ENCODE data around the gene EML2. TPM values are rescaled to one million over a fixed set of nuclear protein-coding genes. Genes with fewer than 3 reads are reported as not detected.

EML2 gene
- total and polyA plus RNA-seq, 2 of the 8 experiments (the other 6 are each of a cell fraction or from before 2014, with no cell fraction given), result 28.8 to 29.4 TPM

- 87% methylated on average over 1 of the region's 1 CpG; no CpG with 5 or more reads in 1 of the 2 experiments for WGBS, 2 experiments (ENCODE audit: extremely low coverage in 1 of 2, insufficient coverage in 1 of 2, insufficient read length in 1 of 2, insufficient replicate concordance in 2 of 2, low coverage in 1 of 2, low lambda C conversion rate in 2 of 2, missing lambda C conversion rate in 1 of 2)
- H4K8ac ChIP-seq (ENCODE audit: extremely low read depth, insufficient read depth, low read length), result no peak overlapping the region
- no peak overlapping the region for H2AK5ac ChIP-seq (ENCODE audit: low read depth, low read length)
- no peaks in the 10 kb centered on the region for H3K9me3 ChIP-seq (ENCODE audit: insufficient read depth in 2 of 2, low read depth in 1 of 2, low read length in 1 of 2)
- ChIA-PET POLR2A (ENCODE audit: partially characterized antibody) (interaction anchor here (0.8 kb wide), 1 partner anchor 17 kb away, joined by 3 read pairs; no protein-coding TSS in a partner anchor), CTCF (ENCODE audit: partially characterized antibody) (interaction anchor here (1.4 kb wide), 1 partner anchor 18 kb away, joined by 7 read pairs; no protein-coding TSS in a partner anchor)
- H3K79me2 ChIP-seq (ENCODE audit: control insufficient read depth in 1 of 2, insufficient read depth in 2 of 2, low read length in 2 of 2), result no peaks in the 10 kb centered on the region
- no peak overlapping the region for H3K9ac ChIP-seq (replicated peaks in 1 of 4; ENCODE audit: extremely low read depth in 1 of 4, low read depth in 3 of 4, low read length in 3 of 4)
- no peaks in the 10 kb centered on the region for H4K20me1 ChIP-seq (replicated peaks in 1 of 2; ENCODE audit: control insufficient read depth in 1 of 2, insufficient read depth in 2 of 2, low read length in 2 of 2)
- H3K14ac ChIP-seq (ENCODE audit: insufficient read length), result no peak overlapping the region
- H3K27me3 ChIP-seq (replicated peaks in 1 of 4; ENCODE audit: control insufficient read depth in 3 of 4, extremely low read depth in 1 of 4, insufficient read depth in 3 of 4, low read length in 3 of 4), result no peaks in the 10 kb centered on the region
- FAIRE-seq, result no peak
- no peaks in the 10 kb centered on the region; a peak in 1 of 7 replicates for H3K4me1 ChIP-seq (replicated peaks in 1 of 4; ENCODE audit: control insufficient read depth in 3 of 4, insufficient read depth in 4 of 4, low read length in 3 of 4)
- no peak overlapping the region for H4K5ac ChIP-seq (ENCODE audit: insufficient read length, low read depth, low read length)
- peaks cover 4% of the 10 kb centered on the region; the same call in 1 of the 2 replicates for H3K23me2 ChIP-seq (ENCODE audit: low read depth, low read length)
- no peak for DNase-seq (ENCODE audit: low read depth in 1 of 2, low spot score in 2 of 2)
- TF ChIP-seq E2F6 (IDR thresholded peaks at IDR 0.05) (no peak), GTF2F1 (IDR thresholded peaks at IDR 0.05; ENCODE audit: borderline replicate concordance, low read depth, low read length) (no peak), BCL11A (IDR thresholded peaks at IDR 0.05; ENCODE audit: low read depth in 2 of 2, low read length in 2 of 2) (no peak), RXRA (IDR thresholded peaks at IDR 0.05; ENCODE audit: insufficient read depth, low read depth, low read length) (no peak), KDM5A (IDR thresholded peaks at IDR 0.05; ENCODE audit: low read length) (no peak), POLR2AphosphoS5 (IDR thresholded peaks at IDR 0.05; ENCODE audit: low read depth, low read length) (no peak), CBX8 (IDR thresholded peaks at IDR 0.05; ENCODE audit: borderline replicate concordance, low read depth, low read length) (no peak), RBBP5 (IDR thresholded peaks at IDR 0.05; ENCODE audit: borderline replicate concordance, low read depth, low read length) (no peak), KDM1A (IDR thresholded peaks at IDR 0.05; ENCODE audit: borderline replicate concordance, low read length) (no peak)
- TF ChIP-seq, protein P1, sequence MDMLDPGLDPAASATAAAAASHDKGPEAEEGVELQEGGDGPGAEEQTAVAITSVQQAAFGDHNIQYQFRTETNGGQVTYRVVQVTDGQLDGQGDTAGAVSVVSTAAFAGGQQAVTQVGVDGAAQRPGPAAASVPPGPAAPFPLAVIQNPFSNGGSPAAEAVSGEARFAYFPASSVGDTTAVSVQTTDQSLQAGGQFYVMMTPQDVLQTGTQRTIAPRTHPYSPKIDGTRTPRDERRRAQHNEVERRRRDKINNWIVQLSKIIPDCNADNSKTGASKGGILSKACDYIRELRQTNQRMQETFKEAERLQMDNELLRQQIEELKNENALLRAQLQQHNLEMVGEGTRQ (IDR thresholded peaks at IDR 0.05; ENCODE audit: low read length), result no peak
- H4K91ac ChIP-seq (replicated peaks; ENCODE audit: insufficient read length, low read length), result no peak overlapping the region
- no peak overlapping the region for H3K23ac ChIP-seq (ENCODE audit: insufficient read length)
- H2BK12ac ChIP-seq (ENCODE audit: low read depth, low read length), result no peak overlapping the region
- no peaks in the 10 kb centered on the region for H3K79me1 ChIP-seq (ENCODE audit: low read depth, low read length)
- no peak overlapping the region for H2BK120ac ChIP-seq (replicated peaks; ENCODE audit: low read depth, low read length)
- H2BK5ac ChIP-seq (ENCODE audit: low read depth, low read length), result no peak overlapping the region
- H2AFZ ChIP-seq (ENCODE audit: low read length), result no peak overlapping the region
- H2BK20ac ChIP-seq (ENCODE audit: low read length), result no peak overlapping the region
- H3K27ac ChIP-seq (ENCODE audit: low read depth, low read length), result no peak overlapping the region
- no peaks in the 10 kb centered on the region; a peak in 2 of 8 replicates for H3K36me3 ChIP-seq (ENCODE audit: control insufficient read depth in 2 of 4, insufficient read depth in 4 of 4, low read length in 3 of 4)
- no peak overlapping the region for H3K4me2 ChIP-seq (ENCODE audit: insufficient read depth in 1 of 2, low read depth in 2 of 2, low read length in 2 of 2)
- H2BK15ac ChIP-seq (ENCODE audit: low read length), result no peak overlapping the region
- H3K4ac ChIP-seq (replicated peaks; ENCODE audit: insufficient read length, low read depth, low read length), result no peak overlapping the region
- H3K18ac ChIP-seq (ENCODE audit: extremely low read depth, low read length), result no peak overlapping the region
- no peak overlapping the region for H3K4me3 ChIP-seq (ENCODE audit: extremely low read depth in 1 of 4, insufficient read depth in 2 of 4, low read depth in 3 of 4, low read length in 4 of 4)
- H3K56ac ChIP-seq (replicated peaks; ENCODE audit: insufficient read length, low read depth, low read length), result no peak overlapping the region
Measured at GRCh38 chr19:45623984-45624383, 15.2 kb downstream of the EML2 start.

Measured in H1 (cell line).